Measurements from ENCODE around the gene RHOT2.

- TF ChIP-seq EP300 (IDR thresholded peaks at IDR 0.05; ENCODE audit: borderline replicate concordance in 1 of 2, control insufficient read depth in 1 of 2, low read depth in 2 of 2, low read length in 2 of 2) (no peak), EZH2 (IDR thresholded peaks at IDR 0.05; ENCODE audit: borderline replicate concordance, control insufficient read depth, low read depth, low read length) (no peak), GABPA (IDR thresholded peaks at IDR 0.05; ENCODE audit: low read depth) (no peak), CTCF (IDR thresholded peaks at IDR 0.05 in 2 of 3, conservative IDR thresholded peaks at IDR 0.05 in 1 of 3; ENCODE audit: control insufficient read depth in 2 of 3, extremely low read depth in 1 of 3, insufficient read depth in 1 of 3, low read depth in 3 of 3, low read length in 3 of 3) (no peak), ZNF217 (IDR thresholded peaks at IDR 0.05) (no peak)
- TF ChIP-seq, protein P1, sequence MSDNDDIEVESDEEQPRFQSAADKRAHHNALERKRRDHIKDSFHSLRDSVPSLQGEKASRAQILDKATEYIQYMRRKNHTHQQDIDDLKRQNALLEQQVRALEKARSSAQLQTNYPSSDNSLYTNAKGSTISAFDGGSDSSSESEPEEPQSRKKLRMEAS (IDR thresholded peaks at IDR 0.05; ENCODE audit: low read depth, low read length), result no peak
- TF ChIP-seq, protein P2, sequence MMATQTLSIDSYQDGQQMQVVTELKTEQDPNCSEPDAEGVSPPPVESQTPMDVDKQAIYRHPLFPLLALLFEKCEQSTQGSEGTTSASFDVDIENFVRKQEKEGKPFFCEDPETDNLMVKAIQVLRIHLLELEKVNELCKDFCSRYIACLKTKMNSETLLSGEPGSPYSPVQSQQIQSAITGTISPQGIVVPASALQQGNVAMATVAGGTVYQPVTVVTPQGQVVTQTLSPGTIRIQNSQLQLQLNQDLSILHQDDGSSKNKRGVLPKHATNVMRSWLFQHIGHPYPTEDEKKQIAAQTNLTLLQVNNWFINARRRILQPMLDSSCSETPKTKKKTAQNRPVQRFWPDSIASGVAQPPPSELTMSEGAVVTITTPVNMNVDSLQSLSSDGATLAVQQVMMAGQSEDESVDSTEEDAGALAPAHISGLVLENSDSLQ (IDR thresholded peaks at IDR 0.05), result no peak
- TF ChIP-seq, protein P3, sequence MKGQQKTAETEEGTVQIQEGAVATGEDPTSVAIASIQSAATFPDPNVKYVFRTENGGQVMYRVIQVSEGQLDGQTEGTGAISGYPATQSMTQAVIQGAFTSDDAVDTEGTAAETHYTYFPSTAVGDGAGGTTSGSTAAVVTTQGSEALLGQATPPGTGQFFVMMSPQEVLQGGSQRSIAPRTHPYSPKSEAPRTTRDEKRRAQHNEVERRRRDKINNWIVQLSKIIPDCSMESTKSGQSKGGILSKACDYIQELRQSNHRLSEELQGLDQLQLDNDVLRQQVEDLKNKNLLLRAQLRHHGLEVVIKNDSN (IDR thresholded peaks at IDR 0.05; ENCODE audit: borderline replicate concordance, extremely low read length, insufficient read depth, low read depth, low read length), result no peak
- TF ChIP-seq, protein P4, sequence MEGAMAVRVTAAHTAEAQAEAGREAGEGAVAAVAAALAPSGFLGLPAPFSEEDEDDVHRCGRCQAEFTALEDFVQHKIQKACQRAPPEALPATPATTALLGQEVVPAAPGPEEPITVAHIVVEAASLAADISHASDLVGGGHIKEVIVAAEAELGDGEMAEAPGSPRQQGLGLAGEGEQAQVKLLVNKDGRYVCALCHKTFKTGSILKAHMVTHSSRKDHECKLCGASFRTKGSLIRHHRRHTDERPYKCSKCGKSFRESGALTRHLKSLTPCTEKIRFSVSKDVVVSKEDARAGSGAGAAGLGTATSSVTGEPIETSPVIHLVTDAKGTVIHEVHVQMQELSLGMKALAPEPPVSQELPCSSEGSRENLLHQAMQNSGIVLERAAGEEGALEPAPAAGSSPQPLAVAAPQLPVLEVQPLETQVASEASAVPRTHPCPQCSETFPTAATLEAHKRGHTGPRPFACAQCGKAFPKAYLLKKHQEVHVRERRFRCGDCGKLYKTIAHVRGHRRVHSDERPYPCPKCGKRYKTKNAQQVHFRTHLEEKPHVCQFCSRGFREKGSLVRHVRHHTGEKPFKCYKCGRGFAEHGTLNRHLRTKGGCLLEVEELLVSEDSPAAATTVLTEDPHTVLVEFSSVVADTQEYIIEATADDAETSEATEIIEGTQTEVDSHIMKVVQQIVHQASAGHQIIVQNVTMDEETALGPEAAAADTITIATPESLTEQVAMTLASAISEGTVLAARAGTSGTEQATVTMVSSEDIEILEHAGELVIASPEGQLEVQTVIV (IDR thresholded peaks at IDR 0.05; ENCODE audit: borderline replicate concordance, partially characterized antibody), result no peak
Measured at GRCh38 chr16:717450-718245, 49.7 kb downstream of the RHOT2 start.

Measured in GM12878 (cell line).